Muscle layer of colon (tissue), 2 donors: Measurements from ENCODE around the gene SUCLG1.
"Not testable (repeated sequence)": the region's sequence is repeated elsewhere in the genome, so short reads cannot be mapped to it uniquely, and the experiment has no call there.

Experiments used
- H3K27ac ChIP-seq: one replicate; pipeline ENCODE4 v1.7.0; 2013; ENCODE audit warnings: low read depth, mild to moderate bottlenecking, low read length, moderate library complexity
- H3K27me3 ChIP-seq, 2 donors: one replicate each; pipeline ENCODE4 v1.7.0; 2013; ENCODE audit warnings: low read length in 2 of 2, mild to moderate bottlenecking in 2 of 2; ENCODE audit not compliant: insufficient read depth in 2 of 2, control insufficient read depth in 1 of 2
- H3K36me3 ChIP-seq: one replicate; pipeline ENCODE4 v1.7.0; 2013; ENCODE audit warnings: mild to moderate bottlenecking, low read length; ENCODE audit not compliant: insufficient read depth
- H3K4me1 ChIP-seq: one replicate; pipeline ENCODE4 v1.7.0; 2013; ENCODE audit warnings: mild to moderate bottlenecking, low read length; ENCODE audit not compliant: insufficient read depth
- H3K4me3 ChIP-seq, 2 donors: one replicate each; pipeline ENCODE4 v1.7.0; 2013; ENCODE audit warnings: low read length in 2 of 2, low read depth in 1 of 2, mild to moderate bottlenecking in 1 of 2, moderate library complexity in 1 of 2
- H3K9ac ChIP-seq: one replicate; pipeline ENCODE4 v1.7.0; 2013; ENCODE audit warnings: low read length
- H3K9me3 ChIP-seq: one replicate; pipeline ENCODE4 v1.7.0; 2013; ENCODE audit warnings: mild to moderate bottlenecking, low read length
- donor health status: abdominal sarcoma.
- donor health status: Adenocarcinoma of cecum.

SUCLG1 gene

DNA sequence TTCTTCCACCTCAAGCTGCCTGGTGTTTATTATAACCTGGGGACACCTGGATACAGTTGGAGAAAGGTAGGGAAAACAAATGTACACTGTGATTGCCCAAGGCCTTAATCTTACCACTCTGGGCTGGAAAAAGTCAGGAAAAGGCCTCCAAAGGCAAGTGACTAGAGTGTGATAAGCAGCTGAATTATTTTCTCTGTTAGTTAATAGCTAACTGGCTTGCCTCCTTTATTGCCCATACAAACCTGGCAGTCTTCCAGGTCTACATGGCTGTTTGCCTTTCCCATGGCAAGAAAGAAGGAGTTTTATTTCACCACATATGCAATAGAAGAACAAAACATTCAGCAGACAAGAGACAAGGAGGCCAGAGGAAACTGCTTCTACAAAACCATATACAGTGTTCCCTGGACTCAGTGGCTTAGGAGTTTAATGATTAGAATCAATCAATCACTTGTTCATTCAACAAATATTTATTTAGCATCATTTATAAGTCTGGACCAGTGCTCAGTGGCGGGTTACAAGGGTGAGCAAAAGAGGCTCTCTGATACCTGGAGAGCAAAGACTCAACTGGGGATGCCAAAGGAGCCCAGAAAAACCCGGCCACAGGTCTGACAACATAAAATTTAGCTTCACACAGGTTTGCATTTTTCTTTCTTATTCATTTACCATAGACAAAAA, 27.5 kb upstream of the SUCLG1 start:
- Histone ChIP-seq H3K4me1 (no peaks in the 10 kb centered on the region), H3K4me3 (no peak overlapping the region), H3K36me3 (no peaks in the 10 kb centered on the region), H3K27ac (no peak overlapping the region), H3K9me3 (no peaks in the 10 kb centered on the region), H3K27me3 (no peaks in the 10 kb centered on the region), H3K9ac (no peak overlapping the region)

DNA sequence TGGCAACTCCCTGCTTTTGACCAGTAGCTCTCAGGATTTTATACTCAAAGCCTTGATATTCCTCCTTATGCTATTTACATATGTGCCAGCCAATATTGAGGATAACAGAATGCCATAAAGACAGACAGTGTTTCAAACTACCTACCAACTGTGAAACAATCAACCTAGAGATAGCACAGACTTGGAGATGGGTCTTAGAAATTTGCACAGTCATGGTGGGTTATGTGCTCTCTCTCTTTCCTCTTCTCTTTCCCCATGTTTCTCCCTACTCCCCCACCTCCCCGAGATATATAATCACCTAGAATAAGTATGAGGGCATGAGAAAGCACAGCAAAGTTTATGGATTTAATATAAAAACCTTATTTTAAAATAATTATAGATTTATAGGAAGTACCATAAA, 24.2 kb upstream of the SUCLG1 start:
- Histone ChIP-seq H3K36me3 (no peaks in the 10 kb centered on the region), H3K27me3 (no peaks in the 10 kb centered on the region), H3K27ac (no peak overlapping the region), H3K4me3 (no peak overlapping the region), H3K9me3 (no peaks in the 10 kb centered on the region), H3K9ac (no peak overlapping the region), H3K4me1 (no peaks in the 10 kb centered on the region)

DNA sequence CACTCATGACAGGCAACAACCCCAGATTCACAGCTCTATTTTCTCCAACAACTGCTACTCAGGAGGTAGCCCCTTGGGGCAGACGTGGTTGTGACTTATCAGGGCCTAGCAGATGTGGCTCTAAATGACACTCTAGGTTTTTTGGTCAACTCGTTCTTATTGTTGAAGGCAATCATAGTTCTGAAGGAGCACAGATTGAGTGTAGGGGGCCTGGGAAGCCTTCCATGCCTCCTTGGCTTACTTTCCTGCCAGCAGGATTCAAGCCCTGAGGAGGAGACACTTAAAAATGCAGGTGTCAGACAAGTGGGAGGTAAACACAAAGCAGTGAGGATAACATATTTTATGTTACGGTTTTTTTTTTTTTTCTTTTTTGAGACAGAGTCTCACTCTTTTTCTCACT, 23.5 kb upstream of the SUCLG1 start:
- Histone ChIP-seq H3K9ac (no peak overlapping the region), H3K4me1 (no peaks in the 10 kb centered on the region), H3K36me3 (no peaks in the 10 kb centered on the region), H3K9me3 (no peaks in the 10 kb centered on the region), H3K27ac (no peak overlapping the region), H3K4me3 (no peak overlapping the region), H3K27me3 (no peaks in the 10 kb centered on the region)

DNA sequence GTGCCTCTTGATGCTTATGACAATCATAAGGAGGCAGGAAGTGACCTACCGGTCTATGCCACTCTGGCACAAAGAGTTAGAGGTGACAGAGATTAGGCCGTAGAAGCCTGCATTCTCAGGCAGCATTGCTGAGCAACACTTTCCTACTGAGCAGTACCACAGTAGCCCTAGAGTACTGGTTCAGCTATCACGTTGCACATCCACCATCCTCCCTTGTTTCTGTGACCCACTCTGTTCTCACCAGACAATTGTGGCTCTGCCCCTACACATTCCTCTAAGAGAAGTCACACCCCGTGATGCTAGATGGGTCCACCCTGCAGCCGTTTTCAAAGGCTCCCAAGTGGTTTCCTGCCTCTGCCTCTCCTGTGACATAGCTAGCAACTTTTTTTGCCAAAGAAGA, 22.6 kb upstream of the SUCLG1 start:
- Histone ChIP-seq H3K4me3 (no peak overlapping the region), H3K27ac (no peak overlapping the region), H3K27me3 (no peaks in the 10 kb centered on the region), H3K9ac (no peak overlapping the region), H3K4me1 (no peaks in the 10 kb centered on the region), H3K9me3 (no peaks in the 10 kb centered on the region), H3K36me3 (no peaks in the 10 kb centered on the region)

DNA sequence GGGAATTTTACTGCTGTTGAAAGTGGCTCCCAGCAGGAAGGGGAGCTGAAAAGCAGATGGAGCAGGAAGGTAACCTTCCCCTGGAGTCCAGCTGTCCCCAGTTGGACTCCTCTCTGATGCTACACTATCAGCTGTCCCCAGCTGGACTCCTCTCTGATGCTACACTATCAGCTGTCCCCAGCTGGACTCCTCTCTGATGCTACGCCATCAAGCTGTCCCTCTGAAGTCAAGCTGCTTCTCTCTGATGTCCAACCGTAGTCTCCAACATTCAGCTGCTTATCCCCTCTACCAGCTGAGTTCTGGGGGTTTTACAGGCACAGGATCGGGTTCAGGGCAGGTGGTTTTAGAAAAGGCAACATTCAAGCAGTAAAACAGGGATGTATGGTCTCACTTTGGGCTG, 19.8 kb upstream of the SUCLG1 start:
- Histone ChIP-seq H3K27ac (no peak overlapping the region), H3K9ac (no peak overlapping the region), H3K36me3 (no peaks in the 10 kb centered on the region), H3K4me1 (no peaks in the 10 kb centered on the region), H3K4me3 (no peak overlapping the region), H3K9me3 (no peaks in the 10 kb centered on the region), H3K27me3 (no peaks in the 10 kb centered on the region)

DNA sequence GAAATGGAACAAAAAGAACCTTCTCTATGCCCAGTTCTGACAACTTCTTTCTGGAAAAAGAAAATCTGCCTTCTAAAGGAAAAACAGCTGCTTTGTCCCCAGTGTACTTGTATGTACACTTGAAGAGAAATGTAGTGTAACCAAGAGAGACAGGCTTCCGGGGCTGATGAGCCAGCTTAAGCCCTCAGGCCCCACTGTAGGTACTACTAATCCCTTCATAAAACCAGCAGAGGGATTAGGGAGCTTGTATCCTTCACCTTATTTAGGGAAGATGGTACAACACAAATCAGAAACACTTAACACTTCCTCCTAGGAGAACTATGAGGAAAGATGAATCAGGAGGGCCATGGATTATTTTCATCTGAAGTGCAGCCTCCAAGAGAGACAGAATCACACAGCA, 18.8 kb upstream of the SUCLG1 start:
- Histone ChIP-seq H3K27me3 (no peaks in the 10 kb centered on the region), H3K9ac (no peak overlapping the region), H3K36me3 (no peaks in the 10 kb centered on the region), H3K27ac (no peak overlapping the region), H3K9me3 (no peaks in the 10 kb centered on the region), H3K4me1 (no peaks in the 10 kb centered on the region), H3K4me3 (no peak overlapping the region)

DNA sequence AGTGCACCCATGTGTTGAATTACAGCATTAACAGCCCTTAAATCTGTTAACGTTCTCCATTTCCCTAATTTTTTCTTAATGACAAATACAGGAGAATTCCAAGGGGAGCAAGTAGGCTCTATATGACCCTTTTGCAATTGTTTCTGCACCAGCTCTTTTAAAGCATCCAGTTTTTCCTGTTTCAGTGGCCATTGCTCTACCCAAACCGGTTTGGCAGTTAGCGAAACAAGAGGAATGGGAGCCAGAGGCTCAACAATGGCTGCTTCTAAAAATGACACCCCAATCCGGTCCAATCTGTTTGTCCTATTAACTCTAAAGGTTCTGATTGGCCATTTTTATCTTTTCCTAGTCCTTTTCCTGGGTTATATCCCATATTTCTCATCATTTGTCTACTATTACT, 15.1 kb upstream of the SUCLG1 start:
- no peak overlapping the region for H3K9ac ChIP-seq
- H3K9me3 ChIP-seq: no peaks in the 10 kb centered on the region
- H3K36me3 ChIP-seq: no peaks in the 10 kb centered on the region
- H3K27me3 ChIP-seq: no peaks in the 10 kb centered on the region
- H3K27ac ChIP-seq: no peak overlapping the region
- no peak overlapping the region for H3K4me3 ChIP-seq
- no peaks in the 10 kb centered on the region for H3K4me1 ChIP-seq

DNA sequence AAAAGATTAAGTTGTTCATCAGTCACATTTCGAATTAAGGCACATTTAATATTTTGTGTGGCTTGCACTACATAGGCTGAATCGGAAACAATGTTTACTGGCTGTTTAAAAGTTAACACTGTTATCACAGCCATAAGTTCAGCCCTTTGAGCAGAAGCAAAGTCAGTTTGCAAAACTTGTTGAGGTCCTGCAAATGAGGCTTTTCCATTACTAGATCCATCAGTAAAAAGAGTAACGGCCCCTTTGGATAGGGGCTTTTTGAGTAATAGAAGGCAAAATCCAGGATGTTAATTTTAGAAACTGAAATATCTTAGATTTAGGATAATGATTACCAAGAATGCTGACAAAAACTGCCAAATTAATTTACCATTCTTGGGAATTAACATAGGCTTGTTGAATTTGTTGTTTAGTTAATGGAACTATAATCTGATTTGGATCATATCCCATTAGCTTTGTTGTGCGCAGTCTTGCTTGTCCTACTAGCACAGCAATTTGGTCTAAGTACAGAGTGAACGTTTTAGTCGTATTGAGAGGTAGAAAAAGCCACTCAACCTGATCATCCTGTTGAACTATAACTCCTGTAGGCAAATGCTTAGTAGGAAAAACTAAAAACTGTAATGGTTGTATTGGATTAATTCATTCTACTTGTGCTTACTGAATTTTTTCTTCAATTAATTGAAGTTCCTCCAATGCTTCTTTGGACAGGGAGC, 13.9 kb upstream of the SUCLG1 start:
- H3K36me3 ChIP-seq: no peaks in the 10 kb centered on the region
- H3K9ac ChIP-seq: no peak overlapping the region
- H3K4me1 ChIP-seq: no peaks in the 10 kb centered on the region
- H3K27me3 ChIP-seq: no peaks in the 10 kb centered on the region
- H3K27ac ChIP-seq: no peak overlapping the region
- no peak overlapping the region for H3K4me3 ChIP-seq
- no peaks in the 10 kb centered on the region for H3K9me3 ChIP-seq

DNA sequence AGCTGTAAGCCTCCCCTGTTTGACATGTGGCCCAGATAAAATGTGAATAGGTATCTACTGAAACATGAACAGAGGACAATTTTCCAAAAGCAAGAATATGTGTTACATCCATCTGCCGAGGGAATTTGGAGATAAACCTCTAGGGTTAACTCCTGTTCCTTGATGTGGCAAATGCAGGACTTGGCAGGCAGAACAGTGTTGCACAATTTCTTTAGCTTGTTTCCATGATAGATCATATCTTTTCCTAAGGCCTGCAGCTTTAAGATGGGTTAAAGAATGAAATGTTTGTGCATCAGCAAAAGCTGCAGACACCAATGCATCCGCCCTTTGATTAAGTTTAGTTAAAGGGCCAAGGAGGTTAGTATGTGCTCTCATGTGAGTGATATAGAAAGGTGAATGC, 13.3 kb upstream of the SUCLG1 start:
- not testable (repeated sequence) for H3K9me3 ChIP-seq, H3K4me1 ChIP-seq

DNA sequence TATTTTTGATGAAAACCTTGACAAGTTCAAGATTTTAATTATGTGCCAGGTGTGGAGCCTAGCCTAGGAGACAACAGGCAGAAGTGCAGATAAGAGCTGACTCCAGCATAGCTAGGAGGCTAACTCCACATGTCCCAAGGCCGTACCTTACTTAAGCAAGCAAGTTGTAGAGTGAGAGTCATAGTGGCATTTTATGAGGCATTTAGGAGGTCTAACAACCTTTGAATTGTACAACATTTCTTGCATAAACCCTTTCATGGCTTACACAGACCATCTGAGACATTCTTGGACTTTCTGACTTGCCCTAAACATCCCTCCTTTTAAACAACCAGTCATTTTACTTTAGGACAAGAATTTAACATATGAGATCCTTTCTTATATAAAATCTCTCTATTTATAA, 8.3 kb upstream of the SUCLG1 start:
- Histone ChIP-seq H3K27ac (no peak overlapping the region), H3K9me3 (no peaks in the 10 kb centered on the region), H3K36me3 (no peaks in the 10 kb centered on the region), H3K4me3 (no peak overlapping the region), H3K4me1 (no peaks in the 10 kb centered on the region), H3K27me3 (no peaks in the 10 kb centered on the region), H3K9ac (no peak overlapping the region)

More for the DNA sequence above, 13.3 kb upstream of the SUCLG1 start:
- H3K36me3 ChIP-seq, H3K9ac ChIP-seq, H3K27me3 ChIP-seq, H3K4me3 ChIP-seq, H3K27ac ChIP-seq: not testable (repeated sequence)

DNA sequence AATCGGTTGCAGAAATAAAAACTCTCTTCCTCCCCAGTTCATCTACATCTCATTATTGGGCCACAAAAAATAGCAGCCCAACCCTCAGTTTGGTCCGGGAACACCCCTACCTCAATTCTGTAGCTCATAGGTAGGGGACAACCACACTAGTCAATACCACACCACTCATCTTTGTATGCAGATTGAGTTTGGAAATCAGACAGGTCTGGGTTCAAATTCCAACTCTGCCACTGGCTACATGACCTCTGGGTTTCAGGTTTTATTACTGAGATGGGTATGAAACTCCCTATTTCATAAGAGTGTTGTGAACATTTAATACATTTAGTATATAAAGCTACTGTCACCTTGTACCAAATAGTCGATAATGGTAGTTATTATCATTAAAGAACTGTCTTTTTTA, 2.2 kb upstream of the SUCLG1 start:
- Histone ChIP-seq H3K4me3 (no peak overlapping the region), H3K27ac (no peak overlapping the region), H3K9me3 (no peaks in the 10 kb centered on the region), H3K27me3 (no peaks in the 10 kb centered on the region), H3K36me3 (no peaks in the 10 kb centered on the region), H3K4me1 (peaks cover 22% of the 10 kb centered on the region), H3K9ac (no peak overlapping the region)

DNA sequence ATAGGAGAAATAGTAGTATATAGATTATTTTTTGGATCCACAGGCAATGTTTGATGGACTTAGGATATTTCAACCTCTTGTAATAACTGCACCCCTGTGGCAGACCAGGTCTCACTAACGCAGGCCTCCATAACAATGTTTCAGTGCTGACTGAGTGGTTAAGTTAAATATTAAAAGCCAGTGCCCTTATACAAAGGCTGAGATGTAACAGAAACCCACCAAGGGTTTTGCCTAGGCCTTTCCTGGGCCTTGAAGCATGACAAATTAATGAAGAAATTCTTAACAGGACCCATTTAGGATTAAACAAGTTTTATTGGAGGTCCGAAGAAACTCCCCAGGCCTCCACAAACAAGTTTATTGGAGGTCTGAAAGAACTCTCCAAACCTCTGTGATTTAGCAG, 1.6 kb upstream of the SUCLG1 start:
- peaks cover 22% of the 10 kb centered on the region for H3K4me1 ChIP-seq
- H3K9me3 ChIP-seq: no peaks in the 10 kb centered on the region
- H3K27me3 ChIP-seq: no peaks in the 10 kb centered on the region
- H3K36me3 ChIP-seq: no peaks in the 10 kb centered on the region
- no peak overlapping the region for H3K9ac ChIP-seq
- no peak overlapping the region for H3K4me3 ChIP-seq
- no peak overlapping the region for H3K27ac ChIP-seq
